GM18858 (cell line): Measurements from ENCODE around the gene CCDC157.

Source experiments
- ATAC-seq: cut with Tn5 transposase; IDR thresholded peaks from one replicate; pipeline ENCODE4 v1.9.1; 2021; ENCODE audit not compliant: unreplicated experiment

The CCDC157 gene

GRCh38 chr22:30411780-30412179, 55.0 kb downstream of the CCDC157 start:
- no peak for ATAC-seq

- no peak for ATAC-seq
Measured at GRCh38 chr22:30413001-30413400, 56.2 kb downstream of the CCDC157 start.

GRCh38 chr22:30413745-30414524, 57.1 kb downstream of the CCDC157 start:
- no peak for ATAC-seq

- no peak for ATAC-seq
Measured at GRCh38 chr22:30414525-30415047, 57.8 kb downstream of the CCDC157 start.

- ATAC-seq: no peak
Measured at GRCh38 chr22:30416403-30416802, 59.6 kb downstream of the CCDC157 start.

GRCh38 chr22:30416837-30417236, 60.0 kb downstream of the CCDC157 start:
- ATAC-seq: no peak

- ATAC-seq: no peak
Measured at GRCh38 chr22:30420347-30421125, 63.7 kb downstream of the CCDC157 start.

- no peak for ATAC-seq
Measured at GRCh38 chr22:30421695-30422480, 65.1 kb downstream of the CCDC157 start.

GRCh38 chr22:30422481-30423300, 65.9 kb downstream of the CCDC157 start:
- ATAC-seq: no peak

GRCh38 chr22:30423301-30423958, 66.6 kb downstream of the CCDC157 start:
- no peak for ATAC-seq

GRCh38 chr22:30423959-30424533, 67.2 kb downstream of the CCDC157 start:
- ATAC-seq: peak; percentile 71

- ATAC-seq: no peak
Measured at GRCh38 chr22:30424534-30425326, 67.9 kb downstream of the CCDC157 start.

GRCh38 chr22:30425327-30425615, 68.5 kb downstream of the CCDC157 start:
- no peak for ATAC-seq

- ATAC-seq: no peak
Measured at GRCh38 chr22:30425616-30426387, 69.0 kb downstream of the CCDC157 start, which contains the start of gene MTFP1. TSS of gene MTFP1 (plus strand) at chr22:30425768. CDS start at chr22:30425880, 112 bp downstream.
